HG02840 (cell line): Measurements from ENCODE around the gene IL17RA.
"Not testable (repeated sequence)": the region's sequence is repeated elsewhere in the genome, so short reads cannot be mapped to it uniquely, and the experiment has no call there.

Experiments
- ATAC-seq: cut with Tn5 transposase; IDR thresholded peaks from one replicate; pipeline ENCODE4 v1.9.1; 2021; ENCODE audit warnings: mild to moderate bottlenecking, moderate library complexity, moderate number of reproducible peaks; ENCODE audit not compliant: unreplicated experiment, low FRiP score

The IL17RA gene

GRCh38 chr22:17084554-17085276 lies at the start of gene IL17RA:
IL17RA (plus strand) TSS chr22:17085000; CDS start chr22:17085092, 92 bp downstream.
- peak; percentile 78 for ATAC-seq

GRCh38 chr22:17035246-17035645 lies 49.6 kb upstream of the IL17RA start:
- no peak for ATAC-seq

GRCh38 chr22:17035976-17036841 lies 48.6 kb upstream of the IL17RA start:
- not testable (repeated sequence) for ATAC-seq

GRCh38 chr22:17036842-17037711 lies 47.7 kb upstream of the IL17RA start:
- ATAC-seq = not testable (repeated sequence)

- no peak for ATAC-seq
These were observed 41.3 kb upstream of the IL17RA start for GRCh38 chr22:17043521-17043920.

- ATAC-seq = no peak
These were observed 38.0 kb upstream of the IL17RA start for GRCh38 chr22:17046566-17047348.

GRCh38 chr22:17047656-17048055 lies 37.1 kb upstream of the IL17RA start:
- ATAC-seq = no peak

- ATAC-seq = no peak
These were observed 28.7 kb upstream of the IL17RA start for GRCh38 chr22:17056058-17056457.

GRCh38 chr22:17056807-17057206 lies 28.0 kb upstream of the IL17RA start:
- ATAC-seq = no peak

- ATAC-seq = no peak
These were observed 26.6 kb upstream of the IL17RA start for GRCh38 chr22:17057959-17058814.

GRCh38 chr22:17060126-17060525 lies 24.7 kb upstream of the IL17RA start:
- ATAC-seq = no peak

GRCh38 chr22:17063411-17064106 lies 21.2 kb upstream of the IL17RA start:
- ATAC-seq = no peak

GRCh38 chr22:17064498-17065100 lies 20.2 kb upstream of the IL17RA start:
- no peak for ATAC-seq

- ATAC-seq = no peak
These were observed 19.4 kb upstream of the IL17RA start for GRCh38 chr22:17065433-17065832.

GRCh38 chr22:17072877-17073276 lies 11.9 kb upstream of the IL17RA start:
- no peak for ATAC-seq

- no peak for ATAC-seq
These were observed 10.2 kb upstream of the IL17RA start for GRCh38 chr22:17074648-17075002.

- ATAC-seq = no peak
These were observed 7.5 kb upstream of the IL17RA start for GRCh38 chr22:17077255-17077654.

GRCh38 chr22:17079572-17079971 lies 5.2 kb upstream of the IL17RA start:
- no peak for ATAC-seq
